Stimulated activated CD8-positive, alpha-beta memory T cell treated with anti-CD3 and anti-CD28 coated beads, Interleukin-2, amount 100 ng/mL, for 48 hours (primary cell): ENCODE data around the gene HAP1.

Source experiments
- DNase-seq, 2 donors: peaks; one replicate each; pipeline ENCODE4 v3.0.0-alpha.2; 2020; ENCODE audit warnings: low read depth in 2 of 2

HAP1 gene

DNA sequence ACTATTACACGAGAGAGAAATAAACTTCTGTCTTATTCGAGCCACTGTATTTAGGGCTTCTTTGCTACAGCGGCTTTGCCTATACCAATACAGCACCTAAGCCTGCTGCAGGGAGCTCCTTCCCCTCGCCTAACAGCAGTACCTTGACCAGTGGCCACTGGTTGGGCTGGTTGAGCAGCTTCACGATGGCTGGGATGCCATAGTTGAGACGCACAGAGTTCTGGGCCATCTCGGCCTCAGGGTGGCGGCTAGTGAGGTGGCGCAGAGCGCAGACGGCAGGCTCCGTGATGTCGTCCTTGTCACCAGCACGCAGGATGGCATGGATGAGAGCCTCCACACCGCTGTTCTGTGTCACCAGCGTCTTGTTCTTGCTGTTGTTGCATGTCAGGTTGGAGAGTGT, 28.4 kb upstream of the HAP1 start:
- no peak for DNase-seq

DNA sequence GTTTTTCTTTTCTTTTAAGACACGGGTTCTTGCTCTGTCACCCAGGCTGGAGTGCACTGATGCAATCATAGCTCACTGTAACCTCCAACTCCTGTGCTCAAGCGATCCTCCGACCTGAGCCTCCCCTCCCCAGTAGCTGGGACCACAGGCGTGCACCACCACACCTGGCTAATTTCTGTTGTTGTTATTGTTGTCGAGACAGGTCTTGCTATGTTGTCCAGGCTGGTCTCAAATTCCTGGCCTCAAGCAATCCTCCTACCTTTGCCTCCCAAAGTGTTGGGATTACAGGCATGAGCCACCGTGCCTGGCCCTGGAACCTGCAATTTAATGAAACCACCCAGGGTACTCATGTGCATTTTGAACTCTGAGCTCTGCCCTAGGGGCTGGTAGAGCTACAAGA, 27.9 kb upstream of the HAP1 start:
- DNase-seq, result no peak

DNA sequence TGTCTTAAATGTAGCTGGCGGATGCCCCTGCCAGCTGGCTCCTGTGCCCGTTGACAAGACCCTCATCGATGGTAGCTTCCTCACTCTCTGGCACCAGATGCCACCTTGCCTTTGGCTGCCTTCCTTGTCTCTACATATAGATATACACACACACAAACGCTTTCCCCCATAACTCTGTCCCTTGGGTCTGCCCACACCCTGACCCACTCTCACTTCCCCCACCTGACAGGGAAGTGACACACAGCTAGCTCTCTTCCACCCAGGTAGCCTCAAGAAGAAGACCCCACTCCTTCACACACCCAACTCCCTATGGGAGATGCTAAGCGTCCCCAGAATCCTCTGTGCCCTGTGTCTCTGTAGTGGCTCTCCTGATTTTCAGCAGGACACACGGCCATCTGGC, 26.4 kb upstream of the HAP1 start:
- DNase-seq, result no peak

GRCh38 chr17:41758601-41759000, 24.2 kb upstream of the HAP1 start:
- DNase-seq, result no peak

DNA sequence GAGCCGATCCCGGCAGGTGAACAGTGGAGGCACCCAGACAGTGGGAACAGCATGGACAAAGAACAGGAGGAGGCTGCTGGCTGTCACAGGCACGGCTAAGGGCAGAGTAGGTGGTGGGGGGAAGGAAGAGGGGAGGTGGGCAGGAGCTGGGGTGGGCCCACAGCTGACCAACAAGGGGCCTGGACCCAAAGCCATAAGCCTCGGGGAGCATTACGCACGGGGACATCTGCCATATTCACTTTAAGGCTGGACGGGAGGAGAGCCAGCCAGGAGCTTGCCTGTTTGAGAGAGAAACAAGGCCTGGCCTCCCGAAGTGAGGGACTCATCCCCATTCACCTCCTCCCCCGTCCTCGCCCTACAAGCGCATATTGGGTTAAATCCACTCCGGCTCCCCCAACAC, 19.6 kb upstream of the HAP1 start:
- DNase-seq, result no peak

- no peak for DNase-seq
These were observed 16.8 kb upstream of the HAP1 start for GRCh38 chr17:41751288-41751687.

DNA sequence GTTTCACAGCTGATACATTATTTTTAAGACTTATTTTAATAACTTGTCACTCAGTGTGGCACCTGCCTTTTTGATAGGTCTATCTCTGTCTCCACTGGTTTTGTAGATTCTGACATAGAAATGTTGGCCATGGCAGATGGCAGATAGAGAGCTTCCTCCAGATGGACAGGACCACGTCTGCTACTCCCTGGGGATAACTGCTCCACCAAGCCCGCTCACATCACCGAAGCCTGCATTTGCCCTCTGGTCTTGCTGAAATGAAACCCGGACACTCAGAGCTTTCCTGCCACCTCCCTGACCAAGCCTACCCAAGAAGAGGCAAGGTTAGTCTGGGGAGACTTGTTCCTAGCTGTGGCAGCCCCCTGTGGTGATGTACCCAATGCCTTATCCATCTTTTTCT, 16.4 kb upstream of the HAP1 start:
- no peak for DNase-seq

DNA sequence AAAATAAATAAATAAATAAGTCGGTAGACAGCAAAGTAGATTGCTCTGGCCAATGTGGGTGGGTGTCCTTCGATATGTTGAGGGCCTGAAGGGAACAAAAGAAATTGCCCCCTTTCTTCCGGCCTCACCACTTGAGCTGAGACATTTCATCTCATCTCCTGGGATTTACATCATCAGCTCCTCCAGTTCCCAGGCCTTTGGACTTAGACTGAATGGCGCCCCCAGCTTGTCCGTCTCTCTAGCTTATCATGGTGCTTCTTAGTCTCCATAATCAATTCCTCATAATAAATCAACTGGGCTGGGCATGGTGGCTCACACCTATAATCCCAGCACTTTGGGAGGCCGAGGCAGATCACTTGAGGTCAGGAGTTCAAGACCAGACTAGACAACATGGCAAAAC, 13.8 kb upstream of the HAP1 start:
- DNase-seq, result no peak

GRCh38 chr17:41741709-41742108, 7.3 kb upstream of the HAP1 start:
- no peak for DNase-seq

DNA sequence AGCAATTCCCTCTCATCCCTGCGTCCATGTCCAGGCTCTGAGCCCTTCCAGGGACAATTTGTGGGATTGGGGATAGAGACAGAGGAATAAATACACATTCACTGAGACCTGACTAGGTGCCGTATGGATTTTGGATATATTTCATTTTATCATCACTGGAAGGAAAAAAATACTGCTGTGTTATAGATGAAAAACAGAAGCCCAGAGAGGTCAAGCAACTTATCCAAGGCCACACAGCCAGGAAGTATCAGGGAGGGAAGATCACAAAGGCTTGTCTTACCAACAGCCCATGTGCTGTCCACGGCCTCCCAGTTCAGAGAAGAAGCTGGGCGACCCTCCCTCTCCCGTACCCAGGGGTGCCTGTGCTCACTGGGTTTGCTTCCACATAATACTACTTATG, 6.1 kb upstream of the HAP1 start:
- no peak for DNase-seq

- no peak for DNase-seq
These were observed 5.4 kb upstream of the HAP1 start for GRCh38 chr17:41739661-41740352.

DNA sequence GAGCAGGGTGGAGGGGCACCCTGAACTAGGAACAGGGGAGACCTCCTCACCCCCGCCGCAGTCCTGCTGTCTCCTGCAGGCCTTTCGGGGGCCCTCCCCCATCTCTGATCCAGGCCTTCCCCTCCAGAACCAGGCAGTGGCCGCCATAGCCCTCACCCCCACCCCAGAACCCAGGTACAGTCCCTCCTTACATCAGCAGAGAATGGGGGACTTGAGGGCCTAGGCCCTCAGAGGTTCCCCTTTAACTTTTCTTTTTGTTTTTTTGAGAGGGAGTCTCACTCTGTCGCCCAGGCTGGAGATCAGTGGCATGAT, 4.3 kb upstream of the HAP1 start:
- DNase-seq, result no peak

DNA sequence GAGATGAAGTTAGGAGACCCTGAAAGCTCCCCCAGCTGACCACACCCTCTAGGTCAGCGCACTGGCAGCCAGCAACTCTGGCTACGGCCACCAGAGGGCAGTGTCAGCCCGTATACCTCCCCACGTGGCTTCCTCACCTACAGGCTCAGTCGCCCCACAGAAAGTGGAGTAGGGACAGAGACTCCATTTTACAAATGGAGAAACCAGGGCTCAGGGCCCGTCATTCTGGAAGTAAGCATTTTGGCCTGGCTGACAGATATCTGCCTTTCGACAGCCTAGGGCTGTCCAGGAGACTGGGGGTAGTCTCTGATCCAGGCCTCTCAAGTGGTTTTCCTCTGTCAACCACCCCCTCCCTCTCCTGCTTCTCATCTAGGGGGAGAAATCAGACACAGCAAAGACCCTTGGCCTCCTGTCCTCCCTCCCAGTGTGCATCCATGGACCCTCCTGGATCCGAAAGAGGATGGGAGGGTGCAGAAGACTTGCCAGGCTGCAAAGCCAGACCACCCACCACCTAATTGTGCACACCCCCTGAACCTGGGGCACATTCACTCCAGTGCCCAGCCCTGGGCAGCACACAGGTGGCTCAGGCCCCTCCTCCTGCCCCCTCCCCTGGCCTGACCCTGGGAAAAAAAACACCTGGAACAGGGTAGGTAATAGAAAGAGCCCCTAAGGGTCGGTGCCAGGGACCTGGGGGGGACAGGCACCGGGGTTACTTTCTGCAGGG, 3.8 kb upstream of the HAP1 start:
- peak; percentile 62 to 75 for DNase-seq

GRCh38 chr17:41737680-41738023, 3.2 kb upstream of the HAP1 start:
- no peak for DNase-seq

GRCh38 chr17:41736983-41737679, 2.7 kb upstream of the HAP1 start:
- DNase-seq, result no peak

DNA sequence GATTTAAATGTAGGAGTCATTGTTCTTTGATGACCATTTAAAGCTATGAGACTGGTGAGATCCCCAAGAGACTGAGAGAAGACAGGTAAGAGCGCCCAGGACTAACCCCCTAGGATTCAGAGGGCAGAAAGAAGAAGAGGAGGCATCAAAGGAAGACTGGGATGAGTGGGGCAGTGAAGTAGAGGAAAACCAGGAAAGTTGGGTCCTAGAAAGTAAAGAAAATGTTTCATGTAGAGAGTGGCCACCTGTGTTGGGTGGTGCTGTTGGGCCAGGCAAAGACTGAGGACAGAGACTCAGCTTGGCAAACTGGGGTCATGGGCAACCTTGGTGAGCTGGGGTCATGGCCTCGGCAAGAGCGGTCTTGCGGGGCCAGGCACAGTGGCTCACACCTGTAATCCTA, 1.3 kb upstream of the HAP1 start:
- no peak for DNase-seq

DNA sequence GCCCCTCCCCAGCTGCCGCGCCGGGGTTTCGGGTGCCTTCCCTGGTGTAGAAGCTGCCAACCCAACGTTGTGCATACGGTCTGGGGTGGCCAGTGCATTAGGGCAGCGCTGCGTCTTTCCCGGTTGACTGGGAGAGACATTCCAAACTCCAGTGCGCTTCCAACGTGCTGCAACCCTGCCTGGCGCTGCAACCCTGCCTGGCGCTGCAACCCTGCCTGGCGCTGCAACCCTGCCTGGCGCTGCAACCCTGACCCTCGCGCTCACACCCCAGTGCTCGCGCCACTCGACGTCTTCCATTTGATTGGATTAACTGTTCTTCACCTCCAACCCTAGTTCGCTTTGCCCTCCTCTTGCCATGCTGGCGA, 488 bp upstream of the HAP1 start:
- DNase-seq, result no peak

DNA sequence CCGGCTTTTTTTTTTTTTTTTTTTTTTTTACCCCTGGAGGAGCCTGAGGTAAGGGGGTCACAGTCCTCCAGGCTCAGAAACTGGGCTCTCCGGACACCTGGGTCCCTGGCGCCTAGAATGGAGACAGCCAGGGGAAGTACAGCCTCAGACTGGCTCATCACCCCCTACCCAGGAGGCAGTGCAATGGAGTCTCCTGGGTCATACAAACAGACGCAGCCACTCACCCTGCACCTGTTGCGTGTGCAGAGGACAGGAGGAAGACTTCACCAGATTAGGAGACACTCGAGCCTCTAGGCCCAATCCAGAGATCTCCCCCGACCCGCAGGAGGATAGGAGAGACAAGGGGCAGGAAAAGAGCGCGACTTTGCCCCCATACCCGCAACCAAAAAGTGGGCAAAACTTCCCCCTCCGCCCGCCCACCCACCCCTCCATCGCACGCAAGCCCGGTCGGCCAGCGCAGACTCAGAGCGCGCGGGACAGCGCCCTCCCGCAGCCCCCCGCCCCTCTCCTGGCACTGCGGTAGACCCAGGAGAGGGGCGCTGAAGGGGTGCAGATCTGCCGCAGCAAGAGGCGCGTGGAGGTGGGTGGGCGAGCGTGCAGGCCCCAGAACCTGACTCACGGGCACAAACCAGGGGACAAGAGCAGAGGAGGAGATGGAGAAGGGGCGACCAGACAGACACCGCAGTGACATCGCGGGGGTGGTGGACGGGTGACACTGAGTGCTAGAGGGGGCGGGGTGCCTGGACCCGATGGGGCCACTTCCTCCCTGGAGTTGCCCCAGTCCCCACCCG, 900 bp downstream of the HAP1 start:
- DNase-seq, result no peak

- no peak for DNase-seq
These were observed 2.6 kb downstream of the HAP1 start for GRCh38 chr17:41731836-41732235.

DNA sequence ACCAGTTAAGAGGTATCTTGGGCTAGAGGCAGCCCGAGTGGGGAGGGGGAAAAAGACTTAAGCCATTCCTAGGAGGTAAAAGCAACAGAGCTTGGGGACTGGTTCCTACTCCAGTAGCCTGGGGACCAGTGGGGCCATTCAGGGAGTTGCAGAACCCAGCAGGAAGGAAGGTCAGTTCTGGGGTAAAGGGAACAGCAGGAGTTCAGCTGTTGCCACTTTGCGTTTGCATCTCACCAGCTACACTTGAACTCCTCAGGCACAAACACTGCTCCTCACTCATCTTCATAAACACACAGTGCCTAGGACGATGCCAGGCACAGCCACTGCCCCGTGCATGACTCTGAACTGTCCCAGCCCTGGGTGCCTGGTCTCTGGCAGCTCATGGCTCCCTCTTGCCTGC, 4.0 kb downstream of the HAP1 start:
- DNase-seq, result no peak

GRCh38 chr17:41728056-41728455, 6.4 kb downstream of the HAP1 start:
- no peak for DNase-seq

DNA sequence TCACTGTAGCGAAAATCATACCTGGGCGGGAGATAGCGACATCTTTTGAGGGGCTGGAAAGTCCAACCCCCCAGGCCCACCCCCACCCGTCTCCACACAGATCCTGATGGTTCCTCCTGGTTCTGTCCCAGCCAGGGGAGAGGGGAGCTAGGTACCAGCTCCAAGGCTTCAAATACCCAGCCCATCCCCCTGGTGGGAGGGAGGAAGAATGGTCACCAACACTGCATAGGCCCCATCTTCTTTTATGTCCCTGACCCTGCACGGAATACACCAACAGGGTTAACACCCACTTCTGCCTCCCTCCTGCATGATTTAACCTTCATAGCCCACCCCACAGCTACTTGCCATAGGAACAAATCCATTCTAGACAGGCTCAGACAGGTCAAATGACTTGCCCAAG, 9.3 kb downstream of the HAP1 start:
- DNase-seq, result no peak
